ENCODE results near the gene PRKD2.
"Not testable (repeated sequence)": the region's sequence is repeated elsewhere in the genome, so short reads cannot be mapped to it uniquely, and the experiment has no call there.

PRKD2 gene

DNA sequence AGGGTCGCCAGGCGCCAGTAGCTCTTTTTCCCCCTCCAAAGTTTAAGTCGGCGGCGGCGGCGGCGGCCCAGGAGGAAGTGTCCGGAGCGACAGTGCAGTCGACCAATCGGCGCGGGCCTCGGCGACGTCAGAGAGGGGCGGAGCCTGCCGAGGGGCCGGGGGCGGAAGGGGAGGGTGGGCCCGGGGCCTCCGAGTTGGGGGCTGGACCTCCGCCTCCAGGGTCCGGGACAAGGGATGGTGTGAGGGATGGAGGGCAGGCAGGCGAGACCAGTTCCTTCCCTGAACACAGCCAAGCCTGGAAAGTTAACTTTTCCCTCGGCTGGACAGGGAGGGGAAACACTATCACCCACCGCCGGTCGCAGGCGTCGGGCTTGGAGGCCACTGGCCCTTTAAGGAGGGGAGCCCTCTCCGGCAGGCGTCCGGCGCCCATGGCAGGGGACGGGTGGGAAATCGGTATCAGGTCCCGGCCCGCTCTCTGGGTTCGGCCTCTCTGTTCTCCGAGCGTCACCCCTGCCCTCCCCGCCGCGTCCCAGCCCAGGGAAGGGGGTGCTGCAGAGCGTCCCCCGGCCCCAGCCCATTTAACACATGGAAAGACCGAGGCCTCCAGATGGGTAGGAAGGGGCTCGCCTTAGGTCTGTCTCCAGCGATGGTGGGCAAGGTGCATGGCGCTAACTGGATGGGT, at the start of gene PRKD2:
TSS of gene PRKD2 (minus strand) at position 81 of the 682 bp plus-strand sequence. CDS start 744 bp downstream, outside the sequence.
- peak; percentile 96 for DNase-seq (ENCODE audit: low spot score)

DNA sequence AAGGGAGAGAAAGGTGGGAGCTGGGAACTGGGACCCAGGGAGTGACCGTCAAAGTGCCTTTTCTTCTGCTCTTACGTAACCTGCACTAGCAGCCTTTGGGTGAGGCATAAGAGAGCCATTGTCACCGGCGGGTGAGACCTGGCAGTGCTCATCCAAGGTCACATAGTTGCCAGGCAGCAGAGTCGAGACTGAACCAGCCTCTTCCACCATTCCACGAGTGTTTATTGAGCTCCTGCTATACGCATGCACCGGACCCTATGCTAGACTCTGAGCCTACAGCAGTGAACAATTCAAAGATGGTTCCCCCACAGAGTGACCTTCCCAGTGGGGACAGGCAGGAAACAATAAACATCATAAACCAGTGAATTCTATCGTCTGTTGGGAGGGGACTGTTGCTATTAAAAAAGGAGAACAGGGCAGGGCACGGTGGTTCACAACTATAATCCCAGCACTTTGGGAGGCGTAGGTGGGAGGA, 47.9 kb upstream of the PRKD2 start:
- peak; percentile 71 for DNase-seq (ENCODE audit: low spot score)

GRCh38 chr19:46762245-46762890, 45.5 kb upstream of the PRKD2 start:
- no peak for DNase-seq (ENCODE audit: low spot score)

DNA sequence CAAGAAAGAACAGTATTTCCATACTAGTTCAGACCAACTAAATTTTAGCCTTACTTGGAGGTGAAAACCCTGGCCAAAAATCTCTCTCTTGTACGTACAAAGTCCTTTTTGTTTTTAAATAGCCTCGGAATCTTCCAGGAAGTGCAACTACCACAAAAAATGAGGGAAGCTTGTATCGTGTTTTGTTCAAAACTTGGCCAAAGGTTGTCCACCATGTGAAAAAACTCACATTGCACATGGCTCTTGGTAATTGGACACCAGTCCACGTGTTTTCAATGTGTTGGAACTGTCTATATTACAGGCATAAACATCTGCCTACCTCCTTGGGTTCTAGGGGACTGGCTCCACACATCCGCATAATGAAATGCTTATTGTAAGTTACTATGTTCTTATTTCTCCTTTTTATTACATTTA, 44.5 kb upstream of the PRKD2 start:
- no peak for DNase-seq (ENCODE audit: low spot score)

GRCh38 chr19:46760897-46761296, 44.0 kb upstream of the PRKD2 start:
- DNase-seq (ENCODE audit: low spot score) = not testable (repeated sequence)

DNA sequence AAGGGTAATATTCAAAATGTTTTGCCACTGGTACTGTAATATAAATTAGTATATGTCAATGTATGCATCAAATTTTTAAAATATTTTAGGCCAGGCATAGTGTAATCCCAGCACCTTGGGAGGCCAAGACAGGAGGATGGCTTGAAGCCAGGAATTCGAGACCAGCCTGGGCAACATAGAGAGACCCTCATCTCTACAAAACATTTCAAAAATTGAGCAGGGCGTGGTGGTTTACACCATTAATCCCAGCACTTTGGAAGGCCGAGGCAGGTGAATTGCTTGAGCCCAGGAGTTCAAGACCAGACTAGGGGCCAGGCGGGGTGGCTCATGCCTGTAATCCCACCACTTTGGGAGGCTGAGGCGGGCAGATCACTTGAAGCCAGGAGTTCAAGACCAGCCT, 43.4 kb upstream of the PRKD2 start:
- no peak for DNase-seq (ENCODE audit: low spot score)

- DNase-seq (ENCODE audit: low spot score) = no peak
Observed at GRCh38 chr19:46759817-46760333, 43.0 kb upstream of the PRKD2 start.

DNA sequence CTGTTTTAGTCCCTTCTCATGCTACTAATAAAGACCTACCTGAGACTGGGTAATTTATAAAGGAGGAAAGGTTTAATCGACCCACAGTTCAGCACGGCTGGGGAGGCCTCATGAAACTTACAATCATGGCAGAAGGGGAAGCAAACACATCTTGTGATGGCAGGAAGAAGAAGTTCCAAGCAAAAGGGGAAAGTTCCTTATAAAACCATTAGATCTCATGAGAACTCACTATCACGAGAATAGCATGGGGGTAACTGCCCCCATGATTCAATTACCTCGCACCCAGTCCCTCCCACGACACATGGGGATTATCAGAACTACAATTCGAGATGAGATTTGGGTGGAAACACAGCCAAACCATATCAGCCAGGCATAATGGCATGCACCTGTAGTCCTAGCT, 42.3 kb upstream of the PRKD2 start:
- no peak for DNase-seq (ENCODE audit: low spot score)

DNA sequence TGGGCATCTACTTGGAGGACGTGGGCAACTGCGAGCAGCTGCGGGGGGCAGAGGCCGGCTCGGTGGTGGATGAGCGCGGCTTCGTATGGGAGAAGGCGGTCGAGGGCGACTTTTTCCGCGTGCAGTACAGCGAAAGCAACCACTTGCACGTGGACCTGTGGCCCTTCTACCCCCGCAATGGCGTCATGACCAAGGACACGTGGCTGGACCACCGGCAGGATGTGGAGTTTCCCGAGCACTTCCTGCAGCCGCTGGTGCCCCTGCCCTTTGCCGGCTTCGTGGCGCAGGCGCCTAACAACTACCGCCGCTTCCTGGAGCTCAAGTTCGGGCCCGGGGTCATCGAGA, 39.6 kb upstream of the PRKD2 start:
- DNase-seq (ENCODE audit: low spot score) = no peak

DNA sequence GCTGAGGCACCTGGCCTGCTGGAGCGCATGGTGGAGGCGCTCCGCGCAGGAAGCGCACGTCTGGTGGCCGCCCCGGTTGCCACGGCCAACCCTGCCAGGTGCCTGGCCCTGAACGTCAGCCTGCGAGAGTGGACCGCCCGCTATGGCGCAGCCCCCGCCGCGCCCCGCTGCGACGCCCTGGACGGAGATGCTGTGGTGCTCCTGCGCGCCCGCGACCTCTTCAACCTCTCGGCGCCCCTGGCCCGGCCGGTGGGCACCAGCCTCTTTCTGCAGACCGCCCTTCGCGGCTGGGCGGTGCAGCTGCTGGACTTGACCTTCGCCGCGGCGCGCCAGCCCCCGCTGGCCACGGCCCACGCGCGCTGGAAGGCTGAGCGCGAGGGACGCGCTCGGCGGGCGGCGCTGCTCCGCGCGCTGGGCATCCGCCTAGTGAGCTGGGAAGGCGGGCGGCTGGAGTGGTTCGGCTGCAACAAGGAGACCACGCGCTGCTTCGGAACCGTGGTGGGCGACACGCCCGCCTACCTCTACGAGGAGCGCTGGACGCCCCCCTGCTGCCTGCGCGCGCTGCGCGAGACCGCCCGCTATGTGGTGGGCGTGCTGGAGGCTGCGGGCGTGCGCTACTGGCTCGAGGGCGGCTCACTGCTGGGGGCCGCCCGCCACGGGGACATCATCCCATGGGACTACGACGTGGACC, 39.1 kb upstream of the PRKD2 start:
- no peak for DNase-seq (ENCODE audit: low spot score)

- no peak for DNase-seq (ENCODE audit: low spot score)
Observed at GRCh38 chr19:46755077-46755852, 38.4 kb upstream of the PRKD2 start.

GRCh38 chr19:46753420-46754155, 36.7 kb upstream of the PRKD2 start:
- peak; percentile 77 for DNase-seq (ENCODE audit: low spot score)

- peak; percentile 76 for DNase-seq (ENCODE audit: low spot score)
Observed at GRCh38 chr19:46748325-46749109, 31.6 kb upstream of the PRKD2 start.

DNA sequence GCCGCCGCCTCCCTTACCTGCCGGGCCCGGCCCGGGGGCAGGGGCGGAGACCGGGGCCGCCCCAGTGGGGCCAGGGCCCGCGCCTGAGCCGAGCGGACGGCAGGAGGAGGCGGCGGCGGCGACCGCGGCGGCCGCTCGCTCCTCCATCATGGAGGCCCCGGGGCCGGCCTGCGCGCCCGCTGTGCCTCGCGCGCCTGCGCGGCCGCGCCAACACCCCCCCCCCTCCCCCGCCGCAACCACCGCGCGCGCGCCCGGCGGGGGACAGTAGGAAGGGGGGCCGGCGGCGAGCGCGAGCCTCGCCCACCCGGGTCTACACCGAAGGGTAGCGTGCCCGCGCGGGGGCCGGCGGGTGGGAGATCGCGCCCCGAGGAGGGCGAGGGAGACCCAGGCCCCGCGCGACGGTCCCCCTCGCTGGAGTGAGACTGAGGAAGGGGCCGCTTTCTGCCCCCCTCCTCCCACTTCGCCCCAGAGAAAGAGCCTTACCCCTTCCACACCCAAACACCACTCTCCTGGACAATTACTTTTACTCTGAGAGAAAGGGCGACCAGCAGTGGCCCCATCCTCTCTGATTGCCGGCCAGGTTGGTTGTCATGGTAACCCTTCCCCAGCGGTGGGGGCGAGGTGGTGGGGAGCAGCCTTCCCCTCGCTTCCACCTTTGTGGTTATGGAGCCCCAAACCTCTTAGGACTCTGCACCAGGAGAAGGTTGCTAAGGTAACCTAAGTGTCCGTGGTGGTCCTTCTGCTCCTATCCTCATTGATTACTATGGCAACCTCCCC, 29.6 kb upstream of the PRKD2 start, which contains the start of gene STRN4:
TSS of gene STRN4 (minus strand) at position 170 of the 777 bp plus-strand sequence. CDS start at position 150, 20 bp downstream.
- DNase-seq (ENCODE audit: low spot score) = peak; percentile 94

DNA sequence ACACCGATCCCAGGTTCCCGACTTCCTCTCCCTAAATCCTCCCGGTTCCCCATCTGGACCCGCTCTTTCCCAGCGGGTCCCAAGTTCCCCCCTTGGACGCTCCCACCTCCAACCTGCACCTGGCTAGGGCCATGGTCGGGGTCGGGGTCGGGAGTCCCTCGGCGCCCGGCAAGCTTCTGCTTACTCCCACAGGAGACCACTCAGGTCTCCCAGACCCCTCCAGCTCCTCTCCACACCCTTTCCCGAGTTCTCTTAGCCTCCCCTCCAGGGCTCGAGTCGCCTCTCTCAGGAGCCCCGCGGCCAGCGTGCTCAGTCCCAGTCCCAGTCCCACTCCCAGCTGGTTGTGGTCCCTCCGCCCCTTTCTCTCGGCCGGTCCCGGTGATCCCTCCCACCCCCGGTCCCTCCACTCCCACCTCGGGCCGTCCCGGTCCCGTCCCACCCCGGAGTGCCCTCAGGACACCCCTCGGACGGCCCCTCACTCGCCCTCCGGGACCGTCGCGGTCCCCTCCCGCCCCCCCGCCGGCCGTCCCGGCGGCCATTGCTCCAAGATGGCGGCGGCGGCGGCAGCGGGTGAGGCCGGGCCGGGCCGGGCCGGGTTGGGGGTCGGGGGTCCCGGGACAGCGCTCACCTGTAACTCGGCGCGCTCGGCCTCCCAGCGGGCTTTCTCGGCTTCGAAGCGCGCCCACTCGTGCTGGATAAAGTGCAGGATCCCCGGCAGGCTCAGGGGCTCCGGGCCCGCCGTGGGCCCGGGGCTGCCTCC, 28.8 kb upstream of the PRKD2 start, which contains the start of gene FKRP:
TSS of gene FKRP (plus strand) at position 537 of the 760 bp plus-strand sequence. CDS start 9,394 bp downstream, outside the sequence.
- peak; percentile 68 for DNase-seq (ENCODE audit: low spot score)

DNA sequence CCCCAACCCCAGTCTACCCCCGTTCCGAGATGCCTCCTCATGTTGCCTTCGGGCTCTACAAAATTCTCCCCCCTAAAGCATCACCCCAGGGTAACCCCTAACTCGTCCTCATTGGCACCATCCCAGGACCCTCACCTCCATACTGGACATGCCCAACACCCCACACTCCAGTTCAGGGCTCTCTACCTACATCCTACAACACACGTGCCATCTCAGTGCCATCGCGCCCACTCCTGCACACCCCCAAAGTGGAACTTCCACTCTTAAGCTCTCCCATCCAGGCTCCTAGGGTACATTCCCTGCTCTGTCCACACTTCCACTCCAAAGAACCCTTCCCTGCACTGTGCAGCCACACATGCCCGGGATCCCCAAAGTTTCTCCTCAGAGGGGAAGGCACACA, 28.1 kb upstream of the PRKD2 start:
- DNase-seq (ENCODE audit: low spot score) = no peak

- no peak for DNase-seq (ENCODE audit: low spot score)
Observed at GRCh38 chr19:46744005-46744691, 27.2 kb upstream of the PRKD2 start.

- DNase-seq (ENCODE audit: low spot score) = no peak
Observed at GRCh38 chr19:46742926-46743480, 26.1 kb upstream of the PRKD2 start.

Data from HuH-7.5 (cell line).